H1 (cell line): ENCODE data around the gene IAH1. TPM values are rescaled to one million over a fixed set of nuclear protein-coding genes. Genes with fewer than 3 reads are reported as not detected.

Experiments used
- CTCF ChIA-PET: fragments of 300-600 bp; sonication (Branson Sonifier 250); formaldehyde crosslinking; loops from one replicate; lab custom pipeline; 2021; ENCODE audit not compliant: partially characterized antibody; lab: Charles Lee
- POLR2A ChIA-PET: fragments of 300-600 bp; sonication (Branson Sonifier 250); formaldehyde crosslinking; loops from one replicate; lab custom pipeline; 2021; ENCODE audit warnings: inconsistent platforms; ENCODE audit not compliant: partially characterized antibody; lab: Charles Lee
- DNase-seq, 2 experiments: peaks; one replicate each; pipeline versions ENCODE4 v3.0.0 to v3.0.0-alpha.2; 2010 to 2022; ENCODE audit warnings: low spot score in 2 of 2, low read depth in 1 of 2, mixed read lengths in 1 of 2
- FAIRE-seq: peaks from 2 replicates; lab custom pipeline; 2011; peaks lifted over from hg19 to GRCh38; lab: Jason Lieb, UNC
- H2AFZ ChIP-seq: 2 replicates; pipeline ENCODE4 v1.8.1; 2012; ENCODE audit warnings: low read length, inconsistent platforms
- H2AK5ac ChIP-seq: 2 replicates; pipeline ENCODE4 v1.6.1; 2013; ENCODE audit warnings: low read depth, low read length
- H2BK120ac ChIP-seq: replicated peaks from 2 replicates; pipeline ENCODE3; 2013; ENCODE audit warnings: low read depth, low read length, inconsistent platforms
- H2BK12ac ChIP-seq: 2 replicates; pipeline ENCODE4 v1.6.1; 2013; ENCODE audit warnings: low read depth, low read length
- H2BK15ac ChIP-seq: 2 replicates; pipeline ENCODE4 v1.6.1; 2013; ENCODE audit warnings: low read length
- H2BK20ac ChIP-seq: 2 replicates; pipeline ENCODE4 v1.6.1; 2013; ENCODE audit warnings: low read length
- H2BK5ac ChIP-seq: 2 replicates; pipeline ENCODE4 v1.6.1; 2013; ENCODE audit warnings: low read depth, low read length
- H3K14ac ChIP-seq: 2 replicates; pipeline ENCODE4 v1.6.1; 2013; ENCODE audit warnings: inconsistent platforms; ENCODE audit not compliant: insufficient read length
- H3K18ac ChIP-seq: 2 replicates; pipeline ENCODE4 v1.6.1; 2013; ENCODE audit warnings: low read length; ENCODE audit errors: extremely low read depth
- H3K23ac ChIP-seq: 2 replicates; pipeline ENCODE4 v1.6.1; 2013; ENCODE audit warnings: inconsistent platforms; ENCODE audit not compliant: insufficient read length
- H3K23me2 ChIP-seq: 2 replicates; pipeline ENCODE4 v1.6.1; 2013; ENCODE audit warnings: low read depth, low read length
- H3K27ac ChIP-seq: 2 replicates; pipeline ENCODE4 v1.6.1; 2011; ENCODE audit warnings: low read depth, low read length, inconsistent platforms
- H3K27me3 ChIP-seq, 4 experiments: replicated peaks in 1 of 4; 1 replicate in 1 of 4; 2 replicates in 3 of 4; pipeline versions ENCODE4 v1.6.1 to v1.8.1; 2011 to 2013; ENCODE audit warnings: low read length in 3 of 4, mild to moderate bottlenecking in 3 of 4, inconsistent platforms in 2 of 4, mixed read lengths in 2 of 4, moderate library complexity in 1 of 4; ENCODE audit not compliant: control insufficient read depth in 3 of 4, insufficient read depth in 3 of 4; ENCODE audit errors: extremely low read depth in 1 of 4
- H3K36me3 ChIP-seq, 4 experiments: 2 replicates each; pipeline versions ENCODE4 v1.6.1 to v1.8.1; 2011 to 2013; ENCODE audit warnings: mild to moderate bottlenecking in 4 of 4, low read length in 3 of 4, moderate library complexity in 2 of 4, control low read depth in 1 of 4, inconsistent platforms in 1 of 4; ENCODE audit not compliant: insufficient read depth in 4 of 4, control insufficient read depth in 2 of 4
- H3K4ac ChIP-seq: replicated peaks from 2 replicates; pipeline ENCODE3; 2013; ENCODE audit warnings: low read length, low read depth, mixed read lengths, inconsistent platforms; ENCODE audit not compliant: insufficient read length
- H3K4me1 ChIP-seq, 4 experiments: replicated peaks in 1 of 4; 1 replicate in 1 of 4; 2 replicates in 3 of 4; pipeline versions ENCODE4 v1.6.1 to v1.8.1; 2011 to 2013; ENCODE audit warnings: low read length in 3 of 4, inconsistent platforms in 2 of 4, mixed read lengths in 1 of 4; ENCODE audit not compliant: insufficient read depth in 4 of 4, control insufficient read depth in 3 of 4
- H3K4me2 ChIP-seq, 2 experiments: 2 replicates each; pipeline versions ENCODE4 v1.6.1 to v1.8.1; 2011 to 2013; ENCODE audit warnings: low read depth in 2 of 2, low read length in 2 of 2, control low read depth in 1 of 2, inconsistent platforms in 1 of 2, mild to moderate bottlenecking in 1 of 2; ENCODE audit not compliant: insufficient read depth in 1 of 2
- H3K4me3 ChIP-seq, 4 experiments: fragments of 200-600, 300-600 bp in 1 of 4; sonication (generic), shearing (Covaris generic), sonication (Bioruptor Twin) in 1 of 4; 2 replicates each; pipeline versions ENCODE4 v1.5.1 to v1.8.1; 2011 to 2016; ENCODE audit warnings: low read length in 4 of 4, low read depth in 3 of 4, control low read depth in 2 of 4, inconsistent platforms in 2 of 4, mild to moderate bottlenecking in 2 of 4, mixed read lengths in 1 of 4, moderate library complexity in 1 of 4; ENCODE audit not compliant: insufficient read depth in 2 of 4; ENCODE audit errors: extremely low read depth in 1 of 4
- H3K56ac ChIP-seq: replicated peaks from 2 replicates; pipeline ENCODE3; 2013; ENCODE audit warnings: low read depth, mild to moderate bottlenecking, mixed read lengths, low read length, inconsistent platforms; ENCODE audit not compliant: insufficient read length
- H3K79me1 ChIP-seq: 2 replicates; pipeline ENCODE4 v1.6.1; 2013; ENCODE audit warnings: low read depth, low read length, control low read depth
- H3K79me2 ChIP-seq, 2 experiments: 2 replicates each; pipeline versions ENCODE4 v1.6.1 to v1.8.1; 2012 to 2013; ENCODE audit warnings: low read length in 2 of 2, mild to moderate bottlenecking in 2 of 2, inconsistent platforms in 1 of 2; ENCODE audit not compliant: insufficient read depth in 2 of 2, control insufficient read depth in 1 of 2
- H3K9ac ChIP-seq, 4 experiments: replicated peaks in 1 of 4; 1 replicate in 1 of 4; 2 replicates in 3 of 4; pipeline versions ENCODE4 v1.6.1 to v1.8.1; 2011 to 2013; ENCODE audit warnings: low read depth in 3 of 4, low read length in 3 of 4, control low read depth in 2 of 4, mild to moderate bottlenecking in 2 of 4, moderate library complexity in 2 of 4, inconsistent platforms in 1 of 4; ENCODE audit errors: extremely low read depth in 1 of 4
- H3K9me3 ChIP-seq, 2 experiments: 2 replicates each; pipeline versions ENCODE4 v1.6.1 to v1.8.1; 2012 to 2013; ENCODE audit warnings: mild to moderate bottlenecking in 2 of 2, moderate library complexity in 2 of 2, control low read depth in 1 of 2, inconsistent platforms in 1 of 2, low read depth in 1 of 2, low read length in 1 of 2, mixed read lengths in 1 of 2; ENCODE audit not compliant: insufficient read depth in 2 of 2
- H4K20me1 ChIP-seq, 2 experiments: replicated peaks in 1 of 2; 2 replicates each; pipeline versions ENCODE3 to v1.8.1; 2011 to 2013; ENCODE audit warnings: inconsistent platforms in 2 of 2, low read length in 2 of 2, mild to moderate bottlenecking in 1 of 2; ENCODE audit not compliant: insufficient read depth in 2 of 2, control insufficient read depth in 1 of 2
- H4K5ac ChIP-seq: 2 replicates; pipeline ENCODE4 v1.6.1; 2013; ENCODE audit warnings: low read length, low read depth, mixed read lengths, inconsistent platforms; ENCODE audit not compliant: insufficient read length
- H4K8ac ChIP-seq: 2 replicates; pipeline ENCODE4 v1.8.0; 2013; ENCODE audit warnings: mild to moderate bottlenecking, moderate library complexity, low read length, inconsistent platforms; ENCODE audit not compliant: insufficient read depth; ENCODE audit errors: extremely low read depth
- H4K91ac ChIP-seq: replicated peaks from 2 replicates; pipeline ENCODE3; 2013; ENCODE audit warnings: low read length, mixed read lengths, inconsistent platforms; ENCODE audit not compliant: insufficient read length
- ATF3 ChIP-seq: IDR thresholded peaks from 2 replicates; pipeline ENCODE4 v1.6.1; 2011; ENCODE audit warnings: low read depth, mild to moderate bottlenecking, low read length; ENCODE audit not compliant: insufficient read depth
- EGR1 ChIP-seq: IDR thresholded peaks from 2 replicates; pipeline ENCODE4 v1.6.1; 2011; ENCODE audit warnings: low read depth, low read length, borderline replicate concordance
- GABPA ChIP-seq: IDR thresholded peaks from 2 replicates; pipeline ENCODE4 v1.6.1; 2011; ENCODE audit warnings: mild to moderate bottlenecking, low read length, moderate library complexity, borderline replicate concordance; ENCODE audit not compliant: insufficient read depth
- HDAC6 ChIP-seq: IDR thresholded peaks from one replicate; pipeline ENCODE4 v1.7.1; 2012; ENCODE audit warnings: low read depth, mild to moderate bottlenecking, inconsistent platforms, low read length, moderate library complexity
- KDM1A ChIP-seq: fragments of 200-600, 300-600 bp; sonication (generic); IDR thresholded peaks from 2 replicates; pipeline ENCODE4 v1.7.1; 2016; ENCODE audit warnings: mild to moderate bottlenecking, low read length, borderline replicate concordance
- MAX ChIP-seq: IDR thresholded peaks from 2 replicates; pipeline ENCODE4 v1.6.1; 2012; ENCODE audit warnings: inconsistent platforms
- POLR2A ChIP-seq, 2 experiments: IDR thresholded peaks; 1 replicate in 1 of 2; 2 replicates in 1 of 2; pipeline ENCODE4 v1.6.1; 2011; ENCODE audit warnings: low read depth in 2 of 2, low read length in 2 of 2, mild to moderate bottlenecking in 2 of 2; ENCODE audit errors: control extremely low read depth in 1 of 2
- POLR2AphosphoS5 ChIP-seq: IDR thresholded peaks from 2 replicates; pipeline ENCODE4 v1.6.1; 2011; ENCODE audit warnings: low read depth, low read length
- RFX5 ChIP-seq: IDR thresholded peaks from 2 replicates; pipeline ENCODE4 v1.6.1; 2011; ENCODE audit warnings: low read depth, low read length, improper control_type of control experiment, borderline replicate concordance
- RNF2 ChIP-seq: fragments of 200-900, 300-1000 bp; sonication (generic); IDR thresholded peaks from 2 replicates; pipeline ENCODE4 v1.7.1; 2016; ENCODE audit warnings: borderline replicate concordance, low read depth, mild to moderate bottlenecking, antibody characterized with exemption, low read length; ENCODE audit not compliant: poor library complexity, severe bottlenecking; ENCODE audit errors: missing control alignments
- RXRA ChIP-seq: IDR thresholded peaks from 2 replicates; pipeline ENCODE4 v1.6.1; 2011; ENCODE audit warnings: low read depth, mild to moderate bottlenecking, low read length, moderate library complexity; ENCODE audit not compliant: insufficient read depth
- SIRT6 ChIP-seq: IDR thresholded peaks from one replicate; pipeline ENCODE4 v1.7.1; 2012; ENCODE audit warnings: low read length, inconsistent platforms
- SP2 ChIP-seq: IDR thresholded peaks from 2 replicates; pipeline ENCODE4 v1.6.1; 2012; ENCODE audit warnings: mild to moderate bottlenecking, low read length, inconsistent platforms
- TAF1 ChIP-seq: IDR thresholded peaks from 2 replicates; pipeline ENCODE4 v1.6.1; 2011; ENCODE audit warnings: mild to moderate bottlenecking, low read depth, low read length
- TCF12 ChIP-seq: IDR thresholded peaks from 2 replicates; pipeline ENCODE4 v1.6.1; 2011; ENCODE audit warnings: low read depth, mild to moderate bottlenecking, low read length
- WGBS, 2 experiments: shearing (Covaris generic) in 1 of 2; methylation state at CpG; one replicate each; pipeline versions ENCODE4 v1.1.6 to v1.1.7; 2013 to 2015; ENCODE audit warnings: low lambda C conversion rate in 2 of 2, mixed read lengths in 2 of 2, inconsistent platforms in 1 of 2, low coverage in 1 of 2, missing lambda C conversion rate in 1 of 2; ENCODE audit not compliant: insufficient replicate concordance in 2 of 2, insufficient coverage in 1 of 2, insufficient read length in 1 of 2; ENCODE audit errors: extremely low coverage in 1 of 2, missing lambda C conversion rate in 1 of 2; 5-methylcytosine and 5-hydroxymethylcytosine counted together
- polyA plus RNA-seq, 7 experiments: library from polyadenylated mRNA; depleted of rRNA in 3 of 7; stranded (reverse) in 5 of 7; unstranded in 2 of 7; fragments of >200 nt in 5 of 7; fragments of 200-250 nt in 2 of 7; gene quantifications; 1 replicate in 5 of 7; 2 replicates in 1 of 7; 4 replicates in 1 of 7; pipeline versions ENCODE4 v1.2.1 to v1.2.3, GENCODE V29; 2011 to 2013; ENCODE audit warnings: missing spikeins in 2 of 7, mixed read lengths in 2 of 7
- total RNA-seq: library from RNA; stranded (reverse); fragmentation: NEBNext Ultra II Directional; extraction: Animal tissue kit (Norgen Biotek cat#: 25700); gene quantifications from 2 replicates; pipeline ENCODE4 v1.2.1, GENCODE V29; 2021

Gene IAH1
- total and polyA plus RNA-seq, 2 of the 8 experiments (the other 6 are each of a cell fraction or from before 2014, with no cell fraction given) = 15.1 to 21.5 TPM

GRCh38 chr2:9463698-9464034, 10.7 kb upstream of the IAH1 start:
- no peak overlapping the region for H3K27ac ChIP-seq
- H3K23ac ChIP-seq = no peak overlapping the region
- no peaks in the 10 kb centered on the region for H3K27me3 ChIP-seq
- no peak overlapping the region for H3K9ac ChIP-seq
- no peak overlapping the region for H2AK5ac ChIP-seq
- ChIA-PET POLR2A (no interaction called here), CTCF (interaction anchor here (1.3 kb wide), 1 partner anchor 139 kb away, joined by 3 read pairs; no protein-coding TSS in a partner anchor)
- H2AFZ ChIP-seq = no peak overlapping the region
- no peak overlapping the region; the same call in 1 of the 2 replicates for H4K8ac ChIP-seq
- H3K4me1 ChIP-seq = no peaks in the 10 kb centered on the region
- no peak overlapping the region for H2BK5ac ChIP-seq
- DNase-seq = no peak
- no peak overlapping the region for H2BK15ac ChIP-seq
- no peak overlapping the region for H2BK12ac ChIP-seq
- H2BK20ac ChIP-seq = no peak overlapping the region
- WGBS, 2 experiments = 91% methylated on average over 7 of the region's 7 CpGs; no CpG with 5 or more reads in 1 of the 2 experiments
- no peak overlapping the region for H3K14ac ChIP-seq
- H3K79me1 ChIP-seq = no peaks in the 10 kb centered on the region
- no peak overlapping the region for H3K18ac ChIP-seq
- H2BK120ac ChIP-seq = no peak overlapping the region
- H3K4me2 ChIP-seq = no peak overlapping the region
- no peak overlapping the region for H4K91ac ChIP-seq
- peaks cover 4 to 55% (median 26%) of the 10 kb centered on the region in 4 experiments for H3K36me3 ChIP-seq
- no peaks in the 10 kb centered on the region for H3K79me2 ChIP-seq
- no peaks in the 10 kb centered on the region for H3K9me3 ChIP-seq
- no peak overlapping the region for H3K4me3 ChIP-seq
- H3K23me2 ChIP-seq = no peaks in the 10 kb centered on the region
- no peak for FAIRE-seq
- peaks cover 2 to 6% of the 10 kb centered on the region in 2 experiments for H4K20me1 ChIP-seq
- no peak overlapping the region for H4K5ac ChIP-seq
- no peak overlapping the region for H3K56ac ChIP-seq
- no peak overlapping the region for H3K4ac ChIP-seq
- TF ChIP-seq POLR2A (IDR thresholded peaks at IDR 0.05; ENCODE audit: control extremely low read depth in 1 of 2, low read depth in 2 of 2, low read length in 2 of 2) = no peak
- TF ChIP-seq RXRA = no peak
- no peak for TF ChIP-seq SP2
- TF ChIP-seq SIRT6 = no peak
- no peak for TF ChIP-seq POLR2AphosphoS5
- TF ChIP-seq TAF1 = no peak
- no peak for TF ChIP-seq ATF3
- no peak for TF ChIP-seq RNF2
- no peak for TF ChIP-seq MAX
- TF ChIP-seq EGR1 = no peak
- TF ChIP-seq HDAC6 = no peak
- TF ChIP-seq TCF12 = no peak
- no peak for TF ChIP-seq GABPA
- no peak for TF ChIP-seq RFX5
- no peak for TF ChIP-seq KDM1A
